Kidney epithelial cell (primary cell): ENCODE data around the gene OR9G4. TPM values are rescaled to one million over a fixed set of nuclear protein-coding genes. Genes with fewer than 3 reads are reported as not detected.

ENCODE experiments used
- DNase-seq: peaks from one replicate; pipeline ENCODE4 v3.0.0-alpha.2; 2010; ENCODE audit warnings: low read depth
- H3K27me3 ChIP-seq: 2 replicates; pipeline ENCODE4 v1.6.0; 2011; ENCODE audit warnings: low read length; ENCODE audit not compliant: control insufficient read depth, insufficient read depth
- H3K36me3 ChIP-seq: 2 replicates; pipeline ENCODE4 v1.5.1; 2011; ENCODE audit warnings: low read length; ENCODE audit not compliant: control insufficient read depth, insufficient read depth
- H3K4me3 ChIP-seq: 2 replicates; pipeline ENCODE4 v1.5.1; 2011; ENCODE audit warnings: low read depth, mild to moderate bottlenecking, control low read depth, low read length
- CTCF ChIP-seq: IDR thresholded peaks from 2 replicates; pipeline ENCODE4 v1.5.1; 2011; ENCODE audit warnings: mild to moderate bottlenecking, moderate library complexity, low read length, control low read depth, inconsistent platforms; ENCODE audit not compliant: insufficient read depth, poor library complexity, severe bottlenecking
- total RNA-seq: library from RNA; depleted of rRNA; stranded (reverse); fragments of >200 nt; gene quantifications from 2 replicates; pipeline ENCODE4 v1.2.3, GENCODE V29; 2015

OR9G4 gene
- total RNA-seq, 1 donor from 2014 or later, result not detected

- no peak within 1 kb of the TSS for H3K4me3 ChIP-seq
- no peaks in the 10 kb centered on the region for H3K36me3 ChIP-seq
- H3K27me3 ChIP-seq, result no peaks in the 10 kb centered on the region
- DNase-seq, result no peak
- TF ChIP-seq CTCF, result no peak
These were observed 49.7 kb downstream of the OR9G4 start, which contains the start of gene OR9G1 for GRCh38 chr11:56698795-56699194. Gene OR9G1, plus strand, starts transcription at chr11:56699095. Its CDS starts 1,293 bp downstream, at chr11:56700388.

GRCh38 chr11:56693428-56693827 is 55.1 kb downstream of the OR9G4 start:
- DNase-seq, result no peak
- H3K27me3 ChIP-seq, result no peaks in the 10 kb centered on the region
- no peak for TF ChIP-seq CTCF

More at GRCh38 chr11:56693428-56693827, 55.1 kb downstream of the OR9G4 start:
- Histone ChIP-seq H3K4me3 (no peak overlapping the region), H3K36me3 (no peaks in the 10 kb centered on the region)

Other genes starting within 250 kb of the OR9G4 start
- not detected in 2 replicates for gene OR5M11, start 205.4 kb downstream of the OR9G4 start, total RNA-seq
- not detected in 2 replicates for gene OR5M10, start 171.0 kb downstream of the OR9G4 start, total RNA-seq
- 0.21 TPM in 1 of 2 replicates, not detected in the other for gene OR5M1, start 133.8 kb downstream of the OR9G4 start, total RNA-seq
- not detected in 2 replicates for gene OR5AP2, start 106.3 kb downstream of the OR9G4 start, total RNA-seq
- gene OR5AR1, start 85.0 kb downstream of the OR9G4 start, total RNA-seq, result not detected in 2 replicates
- gene OR9G1, start 49.6 kb downstream of the OR9G4 start, total RNA-seq, result not detected in 2 replicates
- not detected in 2 replicates for gene OR5AK2, start 240.2 kb upstream of the OR9G4 start, total RNA-seq